HCT116 (cell line): ENCODE data around the gene PDE6H. TPM values are rescaled to one million over a fixed set of nuclear protein-coding genes. Genes with fewer than 3 reads are reported as not detected.

Experiments used
- ATAC-seq: fragments of 200-7000 bp; cut with Tn5 transposase; 2 replicates; pipeline ENCODE4 v1.9.1; 2020; ENCODE audit warnings: mild to moderate bottlenecking, moderate library complexity
- BruUV-seq: library from RNA; stranded (reverse); fragments of 400-500 nt; replicated peaks from 2 replicates; lab custom pipeline; 2021; lab: Mats Ljungman, UMichigan
- CTCF ChIA-PET: fragments of 300-600 bp; sonication (Branson Sonifier 250); formaldehyde crosslinking; loops from one replicate; lab custom pipeline; 2021; ENCODE audit warnings: antibody characterized with exemption; lab: Charles Lee
- POLR2A ChIA-PET: fragments of 300-600, 350-600 bp; sonication (Branson Sonifier 250); formaldehyde crosslinking; loops from one replicate; lab custom pipeline; 2021; ENCODE audit warnings: antibody characterized with exemption; lab: Charles Lee
- RAD21 ChIA-PET, 2 experiments: fragments of 300-600 bp; sonication (Branson Sonifier 250); formaldehyde crosslinking; loops; one replicate each; lab custom pipeline; 2023; ENCODE audit warnings: low total read pairs in 2 of 2; ENCODE audit not compliant: uncharacterized antibody in 2 of 2, unreplicated experiment in 2 of 2, low non-redundant PET in 1 of 2; lab: Charles Lee
- DNase-seq: peaks from one replicate; pipeline ENCODE4 v3.0.0-alpha.2; 2010; ENCODE audit warnings: low read depth, low spot score
- H2AFZ ChIP-seq: fragments of 200-600 bp; shearing (Covaris generic), sonication (generic); 2 replicates; pipeline ENCODE4 v1.6.1; 2017; ENCODE audit warnings: low read depth, mixed run types, mixed read lengths, antibody characterized with exemption, low read length; ENCODE audit not compliant: poor library complexity, severe bottlenecking
- H3K27ac ChIP-seq: 2 replicates; pipeline ENCODE4 v1.5.1; 2012; ENCODE audit warnings: low read depth, low read length
- H3K27me3 ChIP-seq: fragments of 200-600 bp; sonication (generic); 2 replicates; pipeline ENCODE4 v1.6.1; 2016; ENCODE audit warnings: mixed run types, low read length, mixed read lengths; ENCODE audit not compliant: insufficient read depth
- H3K36me3 ChIP-seq, 2 experiments: fragments of 200-500 bp in 1 of 2; fragments of 200-600 bp in 1 of 2; sonication (Bioruptor generic) in 1 of 2; sonication (generic) in 1 of 2; 2 replicates each; pipeline versions ENCODE4 v1.5.1 to v1.6.1; 2014 to 2016; ENCODE audit warnings: low read length in 2 of 2, inconsistent platforms in 1 of 2, mixed read lengths in 1 of 2, mixed run types in 1 of 2; ENCODE audit not compliant: insufficient read depth in 2 of 2, control insufficient read depth in 1 of 2
- H3K4me1 ChIP-seq, 2 experiments: fragments of 200-600 bp in 1 of 2; sonication (generic) in 1 of 2; 2 replicates each; pipeline versions ENCODE4 v1.5.1 to v1.6.1; 2012 to 2017; ENCODE audit warnings: low read length in 2 of 2, inconsistent platforms in 1 of 2, mild to moderate bottlenecking in 1 of 2, mixed read lengths in 1 of 2, mixed run types in 1 of 2, moderate library complexity in 1 of 2; ENCODE audit not compliant: insufficient read depth in 2 of 2, control insufficient read depth in 1 of 2
- H3K4me2 ChIP-seq: fragments of 200-600 bp; sonication (generic); 2 replicates; pipeline ENCODE4 v1.6.1; 2017; ENCODE audit warnings: mixed run types, low read length, mixed read lengths
- H3K4me3 ChIP-seq, 2 experiments: fragments of 200-600 bp in 1 of 2; sonication (generic) in 1 of 2; replicated peaks in 1 of 2; 2 replicates each; pipeline ENCODE4 v1.5.1; 2011 to 2016; ENCODE audit warnings: low read length in 2 of 2, control low read depth in 1 of 2, low read depth in 1 of 2, mild to moderate bottlenecking in 1 of 2, mixed read lengths in 1 of 2, mixed run types in 1 of 2
- H3K79me2 ChIP-seq: fragments of 200-600 bp; sonication (generic); 2 replicates; pipeline ENCODE4 v1.6.1; 2017; ENCODE audit warnings: mild to moderate bottlenecking, mixed run types, low read length, moderate library complexity, mixed read lengths; ENCODE audit not compliant: insufficient read depth
- H3K9ac ChIP-seq: fragments of 200-600 bp; sonication (generic); 2 replicates; pipeline ENCODE4 v1.6.1; 2016; ENCODE audit warnings: low read length, mixed read lengths
- H3K9me2 ChIP-seq: fragments of 200-600 bp; sonication (generic), shearing (Covaris generic); 2 replicates; pipeline ENCODE4 v1.6.1; 2017; ENCODE audit warnings: mixed run types, mild to moderate bottlenecking, moderate library complexity; ENCODE audit not compliant: insufficient read depth
- H3K9me3 ChIP-seq, 2 experiments: fragments of 200-500 bp in 1 of 2; fragments of 200-600 bp in 1 of 2; sonication (Bioruptor generic) in 1 of 2; sonication (generic) in 1 of 2; 2 replicates each; pipeline ENCODE4 v1.6.1; 2014 to 2017; ENCODE audit warnings: low read length in 2 of 2, mixed read lengths in 2 of 2, inconsistent platforms in 1 of 2, low read depth in 1 of 2, mild to moderate bottlenecking in 1 of 2, mixed run types in 1 of 2, moderate library complexity in 1 of 2; ENCODE audit not compliant: control insufficient read depth in 1 of 2, insufficient read depth in 1 of 2
- H4K20me1 ChIP-seq: fragments of 200-600 bp; sonication (generic), shearing (Covaris generic); 2 replicates; pipeline ENCODE4 v1.6.1; 2017; ENCODE audit warnings: mixed run types, mild to moderate bottlenecking, moderate library complexity; ENCODE audit not compliant: insufficient read depth
- CBX3 ChIP-seq: IDR thresholded peaks from 2 replicates; pipeline ENCODE4 v1.6.1; 2012; ENCODE audit warnings: low read depth
- CEBPB ChIP-seq: IDR thresholded peaks from 2 replicates; pipeline ENCODE4 v1.6.1; 2012; ENCODE audit warnings: low read depth
- CTCF ChIP-seq, 3 experiments: fragments of 200-600 bp in 1 of 3; sonication (generic) in 1 of 3; IDR thresholded peaks in 2 of 3; conservative IDR thresholded peaks in 1 of 3; 2 replicates each; pipeline ENCODE4 v1.5.1; 2012 to 2017; ENCODE audit warnings: low read depth in 2 of 3, low read length in 2 of 3, antibody characterized with exemption in 1 of 3, borderline replicate concordance in 1 of 3, control low read depth in 1 of 3, mild to moderate bottlenecking in 1 of 3, mixed read lengths in 1 of 3, mixed run types in 1 of 3, moderate library complexity in 1 of 3; ENCODE audit not compliant: insufficient read depth in 1 of 3
- EGR1 ChIP-seq: IDR thresholded peaks from 2 replicates; pipeline ENCODE4 v1.6.1; 2012; ENCODE audit warnings: low read depth
- ELF1 ChIP-seq: IDR thresholded peaks from 2 replicates; pipeline ENCODE4 v1.6.1; 2012; ENCODE audit warnings: low read depth, borderline replicate concordance
- EZH2 ChIP-seq: fragments of 200-600 bp; sonication (generic); IDR thresholded peaks from 2 replicates; pipeline ENCODE4 v1.6.1; 2017; ENCODE audit warnings: antibody characterized with exemption, mixed run types
- EZH2phosphoT487 ChIP-seq: fragments of 200-600 bp; IDR thresholded peaks from 2 replicates; pipeline ENCODE4 v1.6.1; 2018; ENCODE audit warnings: antibody characterized with exemption, borderline replicate concordance
- FOSL1 ChIP-seq: IDR thresholded peaks from 2 replicates; pipeline ENCODE4 v1.6.1; 2012; ENCODE audit warnings: low read depth
- JUND ChIP-seq: IDR thresholded peaks from 2 replicates; pipeline ENCODE4 v1.6.1; 2012
- POLR2A ChIP-seq: IDR thresholded peaks from 2 replicates; pipeline ENCODE4 v1.7.0; 2011; ENCODE audit warnings: borderline replicate concordance; ENCODE audit not compliant: insufficient read depth, insufficient read length; ENCODE audit errors: extremely low read depth
- RAD21 ChIP-seq: IDR thresholded peaks from 2 replicates; pipeline ENCODE4 v1.6.1; 2012; ENCODE audit warnings: low read depth, mild to moderate bottlenecking
- REST ChIP-seq: IDR thresholded peaks from 2 replicates; pipeline ENCODE4 v1.6.1; 2012; ENCODE audit warnings: low read depth
- SIN3A ChIP-seq: IDR thresholded peaks from 2 replicates; pipeline ENCODE4 v1.6.1; 2012; ENCODE audit warnings: low read depth
- TCF7L2 ChIP-seq: IDR thresholded peaks from 2 replicates; pipeline ENCODE4 v1.7.0; 2011; ENCODE audit warnings: borderline replicate concordance, inconsistent platforms; ENCODE audit not compliant: insufficient read depth, insufficient read length; ENCODE audit errors: extremely low read depth
- YY1 ChIP-seq: IDR thresholded peaks from 2 replicates; pipeline ENCODE4 v1.6.1; 2011; ENCODE audit warnings: low read length, low read depth, moderate library complexity, mild to moderate bottlenecking; ENCODE audit not compliant: insufficient replicate concordance; ENCODE audit errors: extremely low read depth
- ZFX ChIP-seq: fragments of 450-650 bp; IDR thresholded peaks from 2 replicates; pipeline ENCODE4 v1.6.1; 2017
- ZNF274 ChIP-seq: fragments of 200-500 bp; sonication (Bioruptor generic); IDR thresholded peaks from 2 replicates; pipeline ENCODE4 v1.6.1; 2014; ENCODE audit warnings: mild to moderate bottlenecking, low read depth, low read length, inconsistent platforms
- intact Hi-C: fragments of 100-400 bp; cut with micrococcal nuclease; formaldehyde crosslinking; loops from 2 replicates; pipeline ENCODE4 v1.10.0; 2022
- total RNA-seq: library from RNA; stranded (reverse); gene quantifications from one replicate; pipeline ENCODE4 v1.2.1, GENCODE V29; 2021; ENCODE audit not compliant: unreplicated experiment
- TF ChIP-seq, protein P1 (sequence below): IDR thresholded peaks from 2 replicates; pipeline ENCODE4 v1.6.1; 2012

Gene PDE6H
- total RNA-seq, 1 experiment from 2014 or later = not detected

DNA sequence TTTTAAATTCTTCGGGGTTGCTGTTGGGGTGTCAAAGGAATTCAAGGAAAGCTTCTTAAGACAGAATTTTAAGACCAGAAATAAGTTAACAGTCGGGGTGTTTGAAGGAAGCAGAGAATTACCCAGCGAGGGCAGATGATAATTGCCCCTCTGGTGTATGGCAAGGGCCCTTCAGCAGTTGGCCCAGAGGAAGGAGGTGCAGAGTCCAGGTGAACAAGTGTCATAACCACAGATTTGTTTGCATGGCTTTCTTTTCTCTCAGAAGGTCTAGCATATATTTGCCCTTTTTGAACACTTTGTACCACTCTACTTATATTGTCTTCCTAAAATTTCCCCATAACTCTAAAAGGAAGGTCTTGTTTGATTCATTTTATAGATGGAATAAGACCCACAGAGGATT, 1.8 kb downstream of the PDE6H start (continued):
- TF ChIP-seq REST = no peak
- TF ChIP-seq ZFX = no peak
- no peak for TF ChIP-seq YY1
- TF ChIP-seq EZH2phosphoT487 = no peak
- no peak for TF ChIP-seq POLR2A
- TF ChIP-seq CEBPB = no peak
- TF ChIP-seq TCF7L2 = no peak

DNA sequence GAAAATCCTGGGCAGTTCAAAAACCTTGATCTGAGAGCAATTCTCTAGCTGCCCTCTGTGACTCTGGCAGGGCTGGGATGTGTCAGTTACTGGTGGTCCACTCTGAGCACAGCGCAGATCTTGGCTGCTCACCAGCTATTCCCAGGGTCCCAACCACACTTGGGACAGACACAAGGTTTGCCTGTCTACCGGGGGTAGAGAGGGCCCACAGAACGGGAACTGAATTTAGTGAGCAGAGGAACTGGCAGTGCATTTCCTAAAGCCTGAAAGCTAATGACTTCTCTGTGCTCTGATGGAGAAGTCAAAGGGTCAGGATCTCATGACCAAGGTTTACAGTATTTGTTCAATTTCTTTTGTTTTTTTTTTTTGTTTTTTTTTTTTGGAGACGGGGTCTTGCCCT, 2.6 kb downstream of the PDE6H start:
- H3K9me3 ChIP-seq = no peaks in the 10 kb centered on the region
- POLR2A ChIA-PET = no interaction called here
- intact Hi-C loops = no loop called here
- H3K9ac ChIP-seq = no peak overlapping the region
- H3K4me1 ChIP-seq = no peaks in the 10 kb centered on the region
- no peak overlapping the region for H3K4me3 ChIP-seq
- no peak overlapping the region for H2AFZ ChIP-seq
- H4K20me1 ChIP-seq = no peaks in the 10 kb centered on the region
- H3K27ac ChIP-seq = no peak overlapping the region
- CTCF ChIA-PET = no interaction called here
- ATAC-seq (no peak), DNase-seq (no peak)
- H3K79me2 ChIP-seq = no peaks in the 10 kb centered on the region
- no peak overlapping the region for H3K4me2 ChIP-seq
- no TSS peak for BruUV-seq
- no peaks in the 10 kb centered on the region for H3K27me3 ChIP-seq
- H3K9me2 ChIP-seq = no peaks in the 10 kb centered on the region
- no peaks in the 10 kb centered on the region for H3K36me3 ChIP-seq
- RAD21 ChIA-PET = no interaction called here
- TF ChIP-seq FOSL1 (no peak), POLR2A (no peak), REST (no peak), RAD21 (no peak), ELF1 (no peak), CEBPB (no peak), SIN3A (no peak), EGR1 (no peak), EZH2 (no peak), JUND (no peak), ZFX (no peak), CTCF (IDR thresholded peaks at IDR 0.05 in 2 of 3, conservative IDR thresholded peaks at IDR 0.05 in 1 of 3; ENCODE audit: borderline replicate concordance in 1 of 3, insufficient read depth in 1 of 3, low read depth in 2 of 3, low read length in 2 of 3) (no peak), ZNF274 (no peak), CBX3 (no peak)
- TF ChIP-seq, protein P1, sequence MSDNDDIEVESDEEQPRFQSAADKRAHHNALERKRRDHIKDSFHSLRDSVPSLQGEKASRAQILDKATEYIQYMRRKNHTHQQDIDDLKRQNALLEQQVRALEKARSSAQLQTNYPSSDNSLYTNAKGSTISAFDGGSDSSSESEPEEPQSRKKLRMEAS = no peak
